Lower leg skin (tissue), 3 donors: ENCODE measurements around the gene PECR.

Experiments used
- CTCF ChIP-seq, 3 donors: fragments of 450-650 bp; IDR thresholded peaks; one replicate each; pipeline ENCODE4 v1.5.1; 2016; ENCODE audit warnings: antibody characterized with exemption in 3 of 3, mild to moderate bottlenecking in 3 of 3, moderate library complexity in 2 of 3
- POLR2A ChIP-seq, 2 donors: fragments of 450-650 bp; IDR thresholded peaks; one replicate each; pipeline ENCODE4 v1.6.1; 2016 to 2017; ENCODE audit warnings: antibody characterized with exemption in 2 of 2, mild to moderate bottlenecking in 1 of 2, moderate library complexity in 1 of 2

GRCh38 chr2:216064665-216065064, 16.9 kb downstream of the PECR start:
- TF ChIP-seq CTCF (IDR thresholded peaks at IDR 0.05) (no peak), POLR2A (IDR thresholded peaks at IDR 0.05) (no peak)
